Tibial nerve (tissue), 3 donors: ENCODE data around the gene ANP32B.

ENCODE experiments used
- POLR2A ChIP-seq, 2 donors: fragments of 450-650 bp; IDR thresholded peaks; one replicate each; pipeline ENCODE4 v1.6.1; 2017; ENCODE audit warnings: antibody characterized with exemption in 2 of 2, mild to moderate bottlenecking in 2 of 2, moderate library complexity in 2 of 2
- TF ChIP-seq, protein P1 (sequence below), 5 experiments: fragments of 200-600 bp in 3 of 5; fragments of 450-650 bp in 2 of 5; sonication (generic) in 3 of 5; IDR thresholded peaks; one replicate each; pipeline ENCODE4 v1.5.1; 2016 to 2019; ENCODE audit warnings: antibody characterized with exemption in 5 of 5, mild to moderate bottlenecking in 3 of 5, moderate library complexity in 2 of 5

DNA sequence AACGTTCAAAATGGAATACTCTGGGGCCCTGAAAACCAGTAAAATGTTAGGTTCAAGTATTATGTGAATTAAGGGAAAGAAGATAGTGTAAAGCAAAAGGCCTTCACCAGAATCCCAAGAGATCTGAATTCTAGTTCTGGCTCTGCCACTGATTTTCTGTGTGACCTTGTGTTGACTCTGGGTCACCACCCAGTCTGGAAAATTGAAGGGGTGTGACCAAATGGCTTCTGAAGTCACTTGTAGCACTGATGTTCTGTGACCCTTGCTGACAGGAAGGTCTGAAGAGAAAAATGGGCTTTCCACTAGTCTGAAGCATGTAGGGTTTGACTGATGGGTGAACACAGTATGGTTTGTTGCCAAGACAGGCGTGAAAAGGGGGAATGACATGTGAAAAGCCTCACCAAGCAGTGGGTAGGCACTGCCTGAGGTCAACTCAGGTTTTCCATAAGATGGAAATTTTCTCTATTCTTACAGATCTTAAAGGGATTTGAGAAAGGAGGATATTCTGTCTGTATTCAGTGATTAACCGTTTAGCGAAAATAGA is 33.1 kb downstream of the ANP32B start:
- TF ChIP-seq, protein P1, sequence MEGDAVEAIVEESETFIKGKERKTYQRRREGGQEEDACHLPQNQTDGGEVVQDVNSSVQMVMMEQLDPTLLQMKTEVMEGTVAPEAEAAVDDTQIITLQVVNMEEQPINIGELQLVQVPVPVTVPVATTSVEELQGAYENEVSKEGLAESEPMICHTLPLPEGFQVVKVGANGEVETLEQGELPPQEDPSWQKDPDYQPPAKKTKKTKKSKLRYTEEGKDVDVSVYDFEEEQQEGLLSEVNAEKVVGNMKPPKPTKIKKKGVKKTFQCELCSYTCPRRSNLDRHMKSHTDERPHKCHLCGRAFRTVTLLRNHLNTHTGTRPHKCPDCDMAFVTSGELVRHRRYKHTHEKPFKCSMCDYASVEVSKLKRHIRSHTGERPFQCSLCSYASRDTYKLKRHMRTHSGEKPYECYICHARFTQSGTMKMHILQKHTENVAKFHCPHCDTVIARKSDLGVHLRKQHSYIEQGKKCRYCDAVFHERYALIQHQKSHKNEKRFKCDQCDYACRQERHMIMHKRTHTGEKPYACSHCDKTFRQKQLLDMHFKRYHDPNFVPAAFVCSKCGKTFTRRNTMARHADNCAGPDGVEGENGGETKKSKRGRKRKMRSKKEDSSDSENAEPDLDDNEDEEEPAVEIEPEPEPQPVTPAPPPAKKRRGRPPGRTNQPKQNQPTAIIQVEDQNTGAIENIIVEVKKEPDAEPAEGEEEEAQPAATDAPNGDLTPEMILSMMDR (IDR thresholded peaks at IDR 0.05): no peak
- no peak for TF ChIP-seq POLR2A (IDR thresholded peaks at IDR 0.05)
